HG03280 (cell line): ENCODE results near the gene C1QTNF8.

ENCODE experiments used
- ATAC-seq: cut with Tn5 transposase; IDR thresholded peaks from one replicate; pipeline ENCODE4 v1.9.1; 2021; ENCODE audit warnings: mild to moderate bottlenecking, moderate library complexity; ENCODE audit not compliant: unreplicated experiment

The C1QTNF8 gene

GRCh38 chr16:1096169-1097082, at the start of gene C1QTNF8:
Gene C1QTNF8, minus strand, starts transcription at chr16:1096244. Its CDS starts 1,322 bp downstream, at chr16:1094922.
- ATAC-seq = no peak

GRCh38 chr16:1145383-1146100, 49.5 kb upstream of the C1QTNF8 start:
- ATAC-seq = no peak

GRCh38 chr16:1144476-1145382, 48.7 kb upstream of the C1QTNF8 start:
- no peak for ATAC-seq

- ATAC-seq = no peak
These were observed 47.9 kb upstream of the C1QTNF8 start for GRCh38 chr16:1143761-1144450.

- no peak for ATAC-seq
These were observed 46.9 kb upstream of the C1QTNF8 start for GRCh38 chr16:1142911-1143310.

GRCh38 chr16:1141716-1142115, 45.7 kb upstream of the C1QTNF8 start:
- ATAC-seq = no peak

GRCh38 chr16:1141191-1141590, 45.1 kb upstream of the C1QTNF8 start:
- ATAC-seq = no peak

- ATAC-seq = no peak
These were observed 44.6 kb upstream of the C1QTNF8 start for GRCh38 chr16:1140582-1141162.

- ATAC-seq = no peak
These were observed 41.6 kb upstream of the C1QTNF8 start for GRCh38 chr16:1137604-1138003.

- no peak for ATAC-seq
These were observed 39.4 kb upstream of the C1QTNF8 start for GRCh38 chr16:1135459-1135825.

- ATAC-seq = no peak
These were observed 38.9 kb upstream of the C1QTNF8 start for GRCh38 chr16:1134776-1135458.

- ATAC-seq = no peak
These were observed 37.9 kb upstream of the C1QTNF8 start for GRCh38 chr16:1133810-1134520.

GRCh38 chr16:1133271-1133670, 37.2 kb upstream of the C1QTNF8 start:
- no peak for ATAC-seq

- no peak for ATAC-seq
These were observed 36.4 kb upstream of the C1QTNF8 start for GRCh38 chr16:1132431-1132830.

- no peak for ATAC-seq
These were observed 35.4 kb upstream of the C1QTNF8 start for GRCh38 chr16:1131378-1131994.

- no peak for ATAC-seq
These were observed 34.3 kb upstream of the C1QTNF8 start for GRCh38 chr16:1130382-1130781.

GRCh38 chr16:1129106-1129960, 33.3 kb upstream of the C1QTNF8 start:
- no peak for ATAC-seq
